CD4-positive, alpha-beta T cell treated with Interleukin-10 for 1 hour (primary cell): ENCODE data around the gene KCTD17.

ENCODE experiments used
- DNase-seq: peaks from one replicate; pipeline ENCODE4 v3.0.0-alpha.2; 2020

KCTD17 gene

GRCh38 chr22:37043828-37044538 lies 7.6 kb upstream of the KCTD17 start:
- peak; percentile 47 for DNase-seq

- DNase-seq, result no peak
These were observed 6.6 kb upstream of the KCTD17 start for GRCh38 chr22:37044634-37045625.

- peak; percentile 22 for DNase-seq
These were observed 5.6 kb upstream of the KCTD17 start for GRCh38 chr22:37045958-37046357.

GRCh38 chr22:37046589-37046988 lies 5.0 kb upstream of the KCTD17 start:
- no peak for DNase-seq

GRCh38 chr22:37047006-37047405 lies 4.5 kb upstream of the KCTD17 start:
- DNase-seq, result no peak

- DNase-seq, result no peak
These were observed 3.4 kb upstream of the KCTD17 start for GRCh38 chr22:37048133-37048532.

- DNase-seq, result no peak
These were observed 2.3 kb upstream of the KCTD17 start for GRCh38 chr22:37049224-37049623.

GRCh38 chr22:37050913-37051312 lies 629 bp upstream of the KCTD17 start:
- no peak for DNase-seq

GRCh38 chr22:37052386-37053309 lies 1.1 kb downstream of the KCTD17 start:
- DNase-seq, result no peak

GRCh38 chr22:37053310-37054055 lies 1.9 kb downstream of the KCTD17 start:
- DNase-seq, result no peak

- DNase-seq, result no peak
These were observed 2.5 kb downstream of the KCTD17 start for GRCh38 chr22:37054056-37054395.

- no peak for DNase-seq
These were observed 3.2 kb downstream of the KCTD17 start for GRCh38 chr22:37054600-37055365.

- DNase-seq, result no peak
These were observed 4.7 kb downstream of the KCTD17 start for GRCh38 chr22:37056246-37056645.

- DNase-seq, result no peak
These were observed 5.7 kb downstream of the KCTD17 start for GRCh38 chr22:37057226-37057625.

GRCh38 chr22:37057796-37058510 lies 6.4 kb downstream of the KCTD17 start:
- DNase-seq, result no peak

GRCh38 chr22:37058917-37059701 lies 7.6 kb downstream of the KCTD17 start:
- DNase-seq, result no peak

GRCh38 chr22:37059876-37060449 lies 8.4 kb downstream of the KCTD17 start:
- no peak for DNase-seq

GRCh38 chr22:37060801-37061610 lies 9.5 kb downstream of the KCTD17 start:
- no peak for DNase-seq
